A549 treated with CORT108297 at 1 μM for 4 hours (cell line): ENCODE results near the gene APLP2. TPM values are rescaled to one million over a fixed set of nuclear protein-coding genes. Genes with fewer than 3 reads are reported as not detected.

Source experiments
- total RNA-seq: library from RNA; stranded (reverse); fragments of 200-300 nt; extraction: Qiagen RNA extraction; gene quantifications from 5 replicates; pipeline ENCODE4 v1.2.3, GENCODE V29; 2022

The APLP2 gene
- 155 to 194 TPM (median 177 TPM) in 5 replicates for total RNA-seq

DNA sequence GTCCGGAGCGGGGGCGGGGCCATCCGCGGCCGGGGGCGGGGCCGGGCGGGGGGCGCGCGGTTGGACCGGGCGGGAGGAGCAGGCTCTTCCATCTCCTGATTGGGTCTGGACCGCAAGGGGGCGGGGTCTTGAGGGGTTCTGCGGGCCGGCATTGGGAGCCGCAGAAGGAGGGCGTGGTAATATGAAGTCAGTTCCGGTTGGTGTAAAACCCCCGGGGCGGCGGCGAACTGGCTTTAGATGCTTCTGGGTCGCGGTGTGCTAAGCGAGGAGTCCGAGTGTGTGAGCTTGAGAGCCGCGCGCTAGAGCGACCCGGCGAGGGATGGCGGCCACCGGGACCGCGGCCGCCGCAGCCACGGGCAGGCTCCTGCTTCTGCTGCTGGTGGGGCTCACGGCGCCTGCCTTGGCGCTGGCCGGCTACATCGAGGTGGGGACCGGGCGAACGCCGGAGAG is at the start of gene APLP2:
TSS of gene APLP2 (plus strand) at position 236 of the 450 bp plus-strand sequence. CDS start at position 320, 84 bp downstream.

DNA sequence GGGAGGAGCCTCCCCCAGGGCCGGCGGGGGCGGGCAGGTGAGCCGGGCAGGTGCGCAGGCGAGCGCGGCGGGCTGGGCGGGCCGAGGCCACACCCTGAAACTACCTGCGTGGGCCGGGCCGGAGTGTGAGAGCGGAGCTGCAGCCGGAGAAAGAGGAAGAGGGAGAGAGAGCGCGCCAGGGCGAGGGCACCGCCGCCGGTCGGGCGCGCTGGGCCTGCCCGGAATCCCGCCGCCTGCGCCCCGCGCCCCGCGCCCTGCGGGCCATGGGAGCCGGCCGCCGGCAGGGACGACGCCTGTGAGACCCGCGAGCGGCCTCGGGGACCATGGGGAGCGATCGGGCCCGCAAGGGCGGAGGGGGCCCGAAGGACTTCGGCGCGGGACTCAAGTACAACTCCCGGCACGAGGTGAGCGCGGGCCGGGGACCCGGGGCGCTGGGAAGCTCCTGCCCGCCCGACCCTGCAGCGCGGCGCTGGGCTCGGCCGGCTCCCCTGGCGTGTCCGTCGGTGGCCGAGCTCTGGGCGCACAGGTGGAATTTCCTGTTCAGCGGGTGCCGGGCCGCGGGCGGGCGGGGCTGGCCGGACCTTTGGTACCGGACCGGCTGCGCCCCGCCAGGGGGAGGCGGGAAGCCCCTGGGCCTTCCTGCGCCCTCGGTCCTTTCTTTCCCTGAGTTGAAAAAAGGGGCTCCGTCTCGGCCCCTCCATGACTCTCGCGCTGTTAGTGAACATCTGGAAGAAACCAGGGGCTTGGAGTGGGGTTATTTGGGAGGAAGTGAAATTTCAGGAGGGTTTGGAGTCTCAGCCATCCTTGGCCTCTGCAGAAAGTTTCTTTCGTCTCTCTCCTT is 90.2 kb downstream of the APLP2 start, which contains the start of gene ST14:
TSS of gene ST14 (plus strand) at position 126 of the 841 bp plus-strand sequence. CDS start at position 324, 198 bp downstream.

Other genes starting within 250 kb of the APLP2 start
- gene NFRKB, start 174.3 kb upstream of the APLP2 start, total RNA-seq, result 11.6 to 13.8 TPM (median 13.5 TPM) in 5 replicates
- gene PRDM10, start 67.1 kb upstream of the APLP2 start, total RNA-seq, result 1.5 to 1.9 TPM (median 1.8 TPM) in 5 replicates
- 0.03 to 0.13 TPM (median 0.05 TPM) in 4 of 5 replicates, not detected in the other for gene ST14, start 89.9 kb downstream of the APLP2 start, total RNA-seq
- 5.1 to 9.4 TPM (median 7.7 TPM) in 5 replicates for gene ZBTB44, start 245.0 kb downstream of the APLP2 start, total RNA-seq